IMR-90 (cell line): ENCODE results near the gene LARP1. TPM values are rescaled to one million over a fixed set of nuclear protein-coding genes. Genes with fewer than 3 reads are reported as not detected.
A peak's percentile ranks its signal among the peaks of the same experiment; 100 is the strongest.

Source experiments
- ATAC-seq: fragments of 200-7000 bp; cut with Tn5 transposase; 2 replicates; pipeline ENCODE4 v1.9.1; 2020; ENCODE audit warnings: low read depth, mild to moderate bottlenecking, moderate library complexity
- BruUV-seq: library from RNA; stranded (reverse); fragments of 400-500 nt; replicated peaks from 2 replicates; lab custom pipeline; 2021; lab: Mats Ljungman, UMichigan
- CTCF ChIA-PET: fragments of 300-600 bp; formaldehyde crosslinking; extraction: SDS; loops from one replicate; lab custom pipeline; 2021; ENCODE audit warnings: antibody characterized with exemption; lab: Yijun Ruan, JAX
- POLR2A ChIA-PET: fragments of 300-600 bp; sonication (Branson Sonifier 250); formaldehyde crosslinking; loops from one replicate; lab custom pipeline; 2022; ENCODE audit warnings: antibody characterized with exemption; ENCODE audit not compliant: unreplicated experiment; lab: Charles Lee
- DNase-seq: peaks from one replicate; pipeline ENCODE4 v3.0.0; 2013
- H2AFZ ChIP-seq: replicated peaks from 2 replicates; pipeline ENCODE3; 2013; ENCODE audit warnings: low read length, mild to moderate bottlenecking; ENCODE audit not compliant: poor library complexity
- H2AK5ac ChIP-seq: 2 replicates; pipeline ENCODE4 v1.6.1; 2013; ENCODE audit warnings: low read depth, low read length, inconsistent platforms
- H2AK9ac ChIP-seq: replicated peaks from 2 replicates; pipeline ENCODE3; 2013; ENCODE audit warnings: mild to moderate bottlenecking, low read depth, low read length, moderate library complexity; ENCODE audit not compliant: poor library complexity
- H2BK120ac ChIP-seq: 2 replicates; pipeline ENCODE4 v1.6.1; 2013; ENCODE audit warnings: low read depth, low read length, inconsistent platforms
- H2BK15ac ChIP-seq: 3 replicates; pipeline ENCODE4 v1.6.1; 2013; ENCODE audit warnings: low read depth, low read length, inconsistent platforms
- H2BK20ac ChIP-seq: 2 replicates; pipeline ENCODE4 v1.6.1; 2013; ENCODE audit warnings: low read depth, mild to moderate bottlenecking, inconsistent platforms, low read length, moderate library complexity
- H2BK5ac ChIP-seq: 2 replicates; pipeline ENCODE4 v1.6.1; 2013; ENCODE audit warnings: mild to moderate bottlenecking, low read depth, low read length, inconsistent platforms; ENCODE audit not compliant: poor library complexity, severe bottlenecking
- H3K14ac ChIP-seq: replicated peaks from 2 replicates; pipeline ENCODE4 v1.6.1; 2013; ENCODE audit warnings: low read depth, low read length, inconsistent platforms
- H3K18ac ChIP-seq: 2 replicates; pipeline ENCODE4 v1.6.1; 2013; ENCODE audit warnings: low read depth, low read length, control low read depth
- H3K23ac ChIP-seq: 2 replicates; pipeline ENCODE4 v1.6.1; 2013; ENCODE audit warnings: low read depth, low read length, inconsistent platforms
- H3K27ac ChIP-seq: 2 replicates; pipeline ENCODE4 v1.5.1; 2013; ENCODE audit warnings: mild to moderate bottlenecking, control low read depth, low read length; ENCODE audit not compliant: insufficient read depth
- H3K27me3 ChIP-seq: 2 replicates; pipeline ENCODE4 v1.6.1; 2013; ENCODE audit warnings: low read length; ENCODE audit not compliant: control insufficient read depth, insufficient read depth
- H3K36me3 ChIP-seq: 2 replicates; pipeline ENCODE4 v1.6.1; 2013; ENCODE audit warnings: low read length, mixed read lengths; ENCODE audit not compliant: control insufficient read depth, insufficient read depth
- H3K4ac ChIP-seq: 2 replicates; pipeline ENCODE4 v1.6.1; 2013; ENCODE audit warnings: low read depth, low read length, inconsistent platforms
- H3K4me1 ChIP-seq: 2 replicates; pipeline ENCODE4 v1.6.1; 2013; ENCODE audit warnings: low read length, mixed read lengths; ENCODE audit not compliant: control insufficient read depth, insufficient read depth
- H3K4me2 ChIP-seq: 2 replicates; pipeline ENCODE4 v1.6.1; 2013; ENCODE audit warnings: low read depth, mild to moderate bottlenecking, control low read depth, low read length, moderate library complexity
- H3K4me3 ChIP-seq: 2 replicates; pipeline ENCODE4 v1.5.1; 2013; ENCODE audit warnings: low read depth, mild to moderate bottlenecking, control low read depth, low read length, moderate library complexity; ENCODE audit not compliant: insufficient read depth
- H3K56ac ChIP-seq: 2 replicates; pipeline ENCODE4 v1.6.1; 2013; ENCODE audit warnings: low read length, inconsistent platforms; ENCODE audit not compliant: insufficient read depth; ENCODE audit errors: extremely low read depth
- H3K79me1 ChIP-seq, 2 experiments: 2 replicates each; pipeline ENCODE4 v1.6.1; 2013; ENCODE audit warnings: low read length in 2 of 2, inconsistent platforms in 1 of 2, low read depth in 1 of 2
- H3K9ac ChIP-seq: 2 replicates; pipeline ENCODE4 v1.6.1; 2013; ENCODE audit warnings: low read depth, low read length, control low read depth
- H3K9me1 ChIP-seq: 2 replicates; pipeline ENCODE4 v1.6.1; 2013; ENCODE audit warnings: low read length, inconsistent platforms; ENCODE audit not compliant: insufficient read depth
- H3K9me3 ChIP-seq: 2 replicates; pipeline ENCODE4 v1.6.1; 2013; ENCODE audit warnings: low read length; ENCODE audit not compliant: control insufficient read depth, insufficient read depth
- H4K20me1 ChIP-seq: 2 replicates; pipeline ENCODE4 v1.6.1; 2013; ENCODE audit warnings: low read length, inconsistent platforms; ENCODE audit not compliant: insufficient read depth
- H4K5ac ChIP-seq: 2 replicates; pipeline ENCODE4 v1.6.1; 2013; ENCODE audit warnings: mild to moderate bottlenecking, low read depth, low read length, control low read depth
- H4K8ac ChIP-seq, 2 experiments: 2 replicates each; pipeline ENCODE4 v1.6.1; 2013; ENCODE audit warnings: low read depth in 2 of 2, low read length in 2 of 2, control low read depth in 1 of 2, inconsistent platforms in 1 of 2
- H4K91ac ChIP-seq: 2 replicates; pipeline ENCODE4 v1.6.1; 2013; ENCODE audit warnings: low read depth, low read length, inconsistent platforms; ENCODE audit not compliant: insufficient read depth
- BHLHE40 ChIP-seq: fragments of 150-350 bp; IDR thresholded peaks from 2 replicates; pipeline ENCODE4 v1.6.1; 2016; ENCODE audit warnings: mild to moderate bottlenecking, low read depth, low read length
- CEBPB ChIP-seq: IDR thresholded peaks from 2 replicates; pipeline ENCODE4 v1.6.1; 2012; ENCODE audit warnings: low read depth, low read length, improper control_type of control experiment
- CHD1 ChIP-seq: IDR thresholded peaks from 2 replicates; pipeline ENCODE4 v1.6.1; 2012; ENCODE audit warnings: low read depth, low read length, improper control_type of control experiment
- CTCF ChIP-seq: conservative IDR thresholded peaks from 2 replicates; pipeline ENCODE4 v1.5.1; 2012; ENCODE audit warnings: mild to moderate bottlenecking, low read depth, low read length, improper control_type of control experiment
- FOS ChIP-seq: fragments of 150-350 bp; IDR thresholded peaks from 2 replicates; pipeline ENCODE4 v1.6.1; 2016; ENCODE audit warnings: low read depth, low read length
- MAZ ChIP-seq: IDR thresholded peaks from 2 replicates; pipeline ENCODE4 v1.6.1; 2012; ENCODE audit warnings: low read depth, mild to moderate bottlenecking, low read length, improper control_type of control experiment, moderate library complexity, borderline replicate concordance
- MXI1 ChIP-seq: IDR thresholded peaks from 2 replicates; pipeline ENCODE4 v1.6.1; 2012; ENCODE audit warnings: low read depth, mild to moderate bottlenecking, low read length, moderate library complexity, borderline replicate concordance
- NFE2L2 ChIP-seq: fragments of 150-350 bp; IDR thresholded peaks from 2 replicates; pipeline ENCODE4 v1.6.1; 2016; ENCODE audit warnings: low read depth, mild to moderate bottlenecking, low read length
- RCOR1 ChIP-seq: IDR thresholded peaks from 2 replicates; pipeline ENCODE4 v1.6.1; 2012; ENCODE audit warnings: mild to moderate bottlenecking, low read length, improper control_type of control experiment; ENCODE audit not compliant: insufficient replicate concordance
- RFX5 ChIP-seq: IDR thresholded peaks from 2 replicates; pipeline ENCODE4 v1.8.0; 2012; ENCODE audit warnings: low read depth, mild to moderate bottlenecking, low read length, moderate library complexity
- SMC3 ChIP-seq: fragments of 150-350 bp; IDR thresholded peaks from 2 replicates; pipeline ENCODE4 v1.6.1; 2016; ENCODE audit warnings: low read depth, mild to moderate bottlenecking, antibody characterized with exemption, low read length, moderate library complexity
- WGBS, 2 experiments: methylation state at CpG; one replicate each; pipeline versions ENCODE4 v1.1.5 to v1.1.7; 2013; ENCODE audit warnings: missing lambda C conversion rate in 2 of 2; ENCODE audit not compliant: insufficient read length in 1 of 2; ENCODE audit errors: extremely low coverage in 2 of 2; 5-methylcytosine and 5-hydroxymethylcytosine counted together
- dilution Hi-C: fragments of 300-500 bp; cut with HindIII; formaldehyde crosslinking; loops from one replicate; pipeline ENCODE4 v1.14.3; 2018; ENCODE audit warnings: low sequenced_read_pairs; ENCODE audit not compliant: unreplicated experiment
- in situ Hi-C: fragments of 300-500 bp; cut with MboI; formaldehyde crosslinking; loops from 3 replicates; pipeline ENCODE4 v1.14.3; 2019; ENCODE audit warnings: low sequenced_read_pairs, inconsistent platforms, mixed read lengths
- intact Hi-C: fragments of 100-400 bp; cut with micrococcal nuclease; formaldehyde crosslinking; loops from 2 replicates; pipeline ENCODE4 v1.10.0; 2022
- polyA plus RNA-seq, 3 experiments: library from polyadenylated mRNA; depleted of rRNA; stranded (reverse); fragments of >200 nt; gene quantifications; 2 replicates each; pipeline ENCODE4 v1.2.3, GENCODE V29; 2012; ENCODE audit warnings: low replicate concordance in 1 of 3
- total RNA-seq: library from RNA; depleted of rRNA; stranded (reverse); fragments of >200 nt; gene quantifications from 2 replicates; pipeline ENCODE4 v1.2.3, GENCODE V29; 2012

The LARP1 gene
- total and polyA plus RNA-seq, 2 of the 4 experiments (the other 2 are of a cell fraction): 47.3 to 77.4 TPM

GRCh38 chr5:154819546-154819945 is 64.4 kb downstream of the LARP1 start:
- Histone ChIP-seq H3K36me3 (peaks cover 69% of the 10 kb centered on the region), H3K27me3 (no peaks in the 10 kb centered on the region), H3K9ac (no peak overlapping the region), H3K23ac (no peak overlapping the region), H3K4me1 (no peaks in the 10 kb centered on the region), H3K14ac (no peak overlapping the region), H4K8ac (no peak overlapping the region), H4K20me1 (no peaks in the 10 kb centered on the region), H3K79me1 (peaks cover 14 to 44% of the 10 kb centered on the region in 2 experiments), H2AK5ac (no peak overlapping the region), H3K56ac (no peak overlapping the region), H2BK15ac (no peak overlapping the region), H3K4ac (no peak overlapping the region), H3K27ac (no peak overlapping the region), H2BK20ac (no peak overlapping the region), H2BK120ac (no peak overlapping the region), H2AFZ (no peak overlapping the region), H3K4me2 (no peak overlapping the region), H3K9me3 (no peaks in the 10 kb centered on the region), H4K91ac (no peak overlapping the region), H2BK5ac (no peak overlapping the region), H2AK9ac (peak overlapping the region; percentile 56), H3K4me3 (no peak overlapping the region), H3K18ac (no peak overlapping the region), H4K5ac (no peak overlapping the region), H3K9me1 (peaks cover 15% of the 10 kb centered on the region; the same call in 1 of the 2 replicates)
- in situ Hi-C loops: loop anchor here (25.0 kb wide), 1 partner anchor 357 kb away; no protein-coding TSS in a partner anchor
- dilution Hi-C loops: no loop called here
- POLR2A ChIA-PET: no interaction called here
- WGBS, 2 experiments: no CpG with 5 or more reads among the region's 7 CpGs
- BruUV-seq: no TSS peak
- intact Hi-C loops: no loop called here
- no peak for TF ChIP-seq NFE2L2
- TF ChIP-seq BHLHE40: no peak
- no peak for TF ChIP-seq FOS
- TF ChIP-seq SMC3: no peak
- no peak for TF ChIP-seq RCOR1
- TF ChIP-seq CEBPB: no peak
- no peak for TF ChIP-seq CTCF
- no peak for TF ChIP-seq RFX5
- TF ChIP-seq CHD1: no peak
- no peak for TF ChIP-seq MXI1
- TF ChIP-seq MAZ: no peak
- CTCF ChIA-PET: no interaction called here
- DNase-seq (no peak), ATAC-seq (no peak)
